AG09309 (cell line): ENCODE data around the gene CYP19A1.

Experiments used
- DNase-seq: peaks from one replicate; pipeline ENCODE4 v3.0.0-alpha.2; 2010; ENCODE audit warnings: low read depth
- H3K4me3 ChIP-seq: 2 replicates; pipeline ENCODE4 v1.5.1; 2011; ENCODE audit warnings: mild to moderate bottlenecking, low read depth, low read length, moderate library complexity; ENCODE audit not compliant: control insufficient read depth
- CTCF ChIP-seq: IDR thresholded peaks from 2 replicates; pipeline ENCODE4 v1.5.1; 2011; ENCODE audit warnings: mild to moderate bottlenecking, low read depth, low read length, inconsistent platforms; ENCODE audit not compliant: insufficient read depth, control insufficient read depth; ENCODE audit errors: missing control alignments

CYP19A1 gene

DNA sequence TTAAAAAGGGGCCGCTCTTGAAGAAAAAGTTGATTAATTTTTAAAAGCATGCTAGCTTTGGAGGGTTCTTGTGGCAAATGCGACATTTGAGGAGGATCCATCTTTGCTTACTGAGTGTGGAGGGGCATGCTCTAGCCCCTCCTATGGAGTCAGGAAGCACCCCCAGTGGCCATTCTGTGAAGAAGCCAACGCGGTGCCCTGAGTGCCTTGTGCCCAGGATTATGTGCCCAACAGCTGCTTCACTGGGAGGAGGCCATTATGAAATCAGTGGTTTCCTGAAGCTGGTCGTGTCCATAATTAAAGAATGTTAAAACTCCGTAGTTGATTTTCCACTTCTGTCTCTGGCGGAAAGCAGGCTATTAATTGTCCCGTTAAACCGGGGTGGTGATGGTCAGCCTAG lies 174.6 kb downstream of the CYP19A1 start:
- peak; percentile 8 for TF ChIP-seq CTCF
- no peak for DNase-seq
- no peak overlapping the region for H3K4me3 ChIP-seq

- TF ChIP-seq CTCF, result peak; percentile 96
- H3K4me3 ChIP-seq, result peak overlapping the region; percentile 4
- DNase-seq, result peak; percentile 41
Measured at GRCh38 chr15:51162865-51163762, 175.3 kb downstream of the CYP19A1 start.

- DNase-seq, result peak; percentile 5
Measured at GRCh38 chr15:51161491-51162220, 176.7 kb downstream of the CYP19A1 start.

DNA sequence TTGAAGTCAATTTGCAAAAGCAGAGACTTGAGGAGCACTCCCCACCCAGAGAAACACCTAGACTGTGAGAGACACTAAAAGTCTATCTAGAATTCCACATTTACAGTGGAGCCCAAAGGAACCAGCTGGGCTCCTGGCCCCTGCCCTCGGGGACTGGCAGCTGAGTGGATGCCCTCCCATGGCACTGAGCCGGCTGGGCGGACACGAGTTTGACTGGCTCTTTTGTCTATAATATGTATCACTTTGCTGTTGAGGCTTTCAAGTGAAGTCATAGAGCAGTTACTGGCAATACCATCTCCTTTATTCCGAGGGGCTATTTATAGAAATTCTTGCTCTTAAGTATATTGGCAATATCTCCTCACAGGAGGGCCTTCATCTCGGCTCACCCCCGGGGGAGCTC lies 177.9 kb downstream of the CYP19A1 start:
- TF ChIP-seq CTCF, result no peak
- DNase-seq, result no peak

More at GRCh38 chr15:51161491-51162220, 176.7 kb downstream of the CYP19A1 start:
- H3K4me3 ChIP-seq, result no peak overlapping the region
- no peak for TF ChIP-seq CTCF

More for the DNA sequence above, 177.9 kb downstream of the CYP19A1 start:
- no peak overlapping the region for H3K4me3 ChIP-seq
